OCI-LY1 (cell line): ENCODE results near the gene RAPGEF4.

Source experiments
- CTCF ChIP-seq: fragments of 200-600 bp; sonication (generic), shearing (Covaris generic); IDR thresholded peaks from 2 replicates; pipeline ENCODE4 v1.5.1; 2017; ENCODE audit warnings: mild to moderate bottlenecking, antibody characterized with exemption, low read length, moderate library complexity, mixed read lengths
- EZH2 ChIP-seq: fragments of 200-600 bp; sonication (generic), shearing (Covaris generic); IDR thresholded peaks from 2 replicates; pipeline ENCODE4 v1.8.0; 2017; ENCODE audit warnings: borderline replicate concordance, mixed run types, mild to moderate bottlenecking, antibody characterized with exemption, low read length, moderate library complexity, mixed read lengths

- no peak for TF ChIP-seq CTCF
- no peak for TF ChIP-seq EZH2
Measured at GRCh38 chr2:173058673-173059072, 323.0 kb downstream of the RAPGEF4 start.
